CD4-positive, alpha-beta T cell treated with Interleukin-6 at 100 ng/mL for 8 hours (primary cell): ENCODE results near the gene CHCHD6.

Experiments used
- DNase-seq: peaks from one replicate; pipeline ENCODE4 v3.0.0-alpha.2; 2020; ENCODE audit warnings: mixed read lengths, low spot score

CHCHD6 gene

GRCh38 chr3:126944089-126944965 lies 240.3 kb downstream of the CHCHD6 start:
- no peak for DNase-seq

- DNase-seq, result no peak
These were observed 241.2 kb downstream of the CHCHD6 start for GRCh38 chr3:126945171-126945721.

- DNase-seq, result no peak
These were observed 241.9 kb downstream of the CHCHD6 start for GRCh38 chr3:126945891-126946290.

GRCh38 chr3:126946405-126946804 lies 242.4 kb downstream of the CHCHD6 start:
- no peak for DNase-seq

GRCh38 chr3:126947429-126947828 lies 243.4 kb downstream of the CHCHD6 start:
- DNase-seq, result no peak

GRCh38 chr3:126948980-126949535 lies 245.0 kb downstream of the CHCHD6 start:
- DNase-seq, result no peak

- no peak for DNase-seq
These were observed 247.5 kb downstream of the CHCHD6 start for GRCh38 chr3:126951561-126951960.

GRCh38 chr3:126952261-126952982 lies 248.4 kb downstream of the CHCHD6 start:
- DNase-seq, result no peak

GRCh38 chr3:126952983-126953660 lies 249.1 kb downstream of the CHCHD6 start:
- DNase-seq, result no peak

GRCh38 chr3:126954141-126954842 lies 250.3 kb downstream of the CHCHD6 start:
- DNase-seq, result no peak

GRCh38 chr3:126955004-126955790 lies 251.2 kb downstream of the CHCHD6 start:
- no peak for DNase-seq

GRCh38 chr3:126956361-126956760 lies 252.3 kb downstream of the CHCHD6 start:
- no peak for DNase-seq

- no peak for DNase-seq
These were observed 253.0 kb downstream of the CHCHD6 start for GRCh38 chr3:126956866-126957650.

- DNase-seq, result no peak
These were observed 254.0 kb downstream of the CHCHD6 start for GRCh38 chr3:126957776-126958637.

- no peak for DNase-seq
These were observed 254.6 kb downstream of the CHCHD6 start for GRCh38 chr3:126958638-126959085.

GRCh38 chr3:126959136-126959920 lies 255.3 kb downstream of the CHCHD6 start:
- DNase-seq, result no peak

GRCh38 chr3:126959921-126960603 lies 256.0 kb downstream of the CHCHD6 start:
- no peak for DNase-seq
